SK-N-SH treated with all-trans-retinoic acid at 6 μM for 48 hours (cell line): Measurements from ENCODE around the gene TNFSF11.

Experiments used
- ATAC-seq: fragments of 200-7000 bp; cut with Tn5 transposase; 3 replicates; pipeline ENCODE4 v1.9.1; 2020; ENCODE audit warnings: mild to moderate bottlenecking, moderate library complexity
- ARNTL ChIP-seq: fragments of 450-650 bp; formaldehyde crosslinking; IDR thresholded peaks from 2 replicates; pipeline ENCODE4 v1.5.0; 2020; ENCODE audit warnings: low read depth, mild to moderate bottlenecking, moderate library complexity, borderline replicate concordance
- BACH2 ChIP-seq: fragments of 250-450 bp; sonication (Bioruptor Pico); IDR thresholded peaks from 2 replicates; pipeline ENCODE4 v1.9.0; 2021; ENCODE audit warnings: mild to moderate bottlenecking, borderline replicate concordance
- CREB5 ChIP-seq: fragments of 250-450 bp; sonication (Bioruptor Pico); IDR thresholded peaks from 2 replicates; pipeline ENCODE4 v1.5.1; 2020; ENCODE audit warnings: low read depth, mild to moderate bottlenecking, moderate library complexity
- CSDC2 ChIP-seq: fragments of 250-450 bp; sonication (Bioruptor Pico); IDR thresholded peaks from 2 replicates; pipeline ENCODE4 v1.5.0; 2020; ENCODE audit warnings: mild to moderate bottlenecking, moderate library complexity
- ESRRG ChIP-seq: fragments of 250-450 bp; sonication (Bioruptor Pico); IDR thresholded peaks from 2 replicates; pipeline ENCODE4 v1.6.1; 2021; ENCODE audit warnings: mild to moderate bottlenecking
- GLIS3 ChIP-seq: fragments of 250-450 bp; sonication (Bioruptor Pico); IDR thresholded peaks from 2 replicates; pipeline ENCODE4 v1.5.0; 2020; ENCODE audit warnings: mild to moderate bottlenecking, moderate library complexity
- ISL1 ChIP-seq: fragments of 250-450 bp; sonication (Bioruptor Pico); IDR thresholded peaks from 2 replicates; pipeline ENCODE4 v2.1.2; 2022; ENCODE audit warnings: mild to moderate bottlenecking, moderate library complexity
- OSR1 ChIP-seq: fragments of 250-450 bp; sonication (Bioruptor Pico); IDR thresholded peaks from 2 replicates; pipeline ENCODE4 v1.8.0; 2022; ENCODE audit warnings: moderate library complexity, mild to moderate bottlenecking, inconsistent platforms
- POU6F1 ChIP-seq: fragments of 250-450 bp; sonication (Bioruptor Pico); IDR thresholded peaks from 2 replicates; pipeline ENCODE4 v1.8.0; 2021; ENCODE audit warnings: low read depth, mild to moderate bottlenecking, moderate library complexity, borderline replicate concordance
- PPARA ChIP-seq: fragments of 250-450 bp; sonication (Bioruptor Pico); IDR thresholded peaks from 2 replicates; pipeline ENCODE4 v1.5.0; 2020; ENCODE audit warnings: mild to moderate bottlenecking, borderline replicate concordance
- RARB ChIP-seq: fragments of 250-450 bp; sonication (Bioruptor Pico); IDR thresholded peaks from 2 replicates; pipeline ENCODE4 v1.8.0; 2021; ENCODE audit warnings: mild to moderate bottlenecking, moderate library complexity
- SNAI2 ChIP-seq: fragments of 250-450 bp; sonication (Bioruptor Pico); IDR thresholded peaks from 2 replicates; pipeline ENCODE4 v1.5.0; 2020; ENCODE audit warnings: mild to moderate bottlenecking, moderate library complexity
- TCF4 ChIP-seq: fragments of 250-450 bp; sonication (Bioruptor Pico); IDR thresholded peaks from 2 replicates; pipeline ENCODE4 v1.8.0; 2021; ENCODE audit warnings: mild to moderate bottlenecking, moderate library complexity, borderline replicate concordance
- TOX ChIP-seq: fragments of 250-450 bp; sonication (Bioruptor Pico); IDR thresholded peaks from 2 replicates; pipeline ENCODE4 v1.8.0; 2021; ENCODE audit warnings: mild to moderate bottlenecking, moderate library complexity, borderline replicate concordance
- ZC3H10 ChIP-seq: fragments of 250-450 bp; sonication (Bioruptor Pico); IDR thresholded peaks from 2 replicates; pipeline ENCODE4 v1.5.1; 2021; ENCODE audit warnings: mild to moderate bottlenecking, moderate library complexity
- ZFP3 ChIP-seq: fragments of 250-450 bp; sonication (Bioruptor Pico); IDR thresholded peaks from 2 replicates; pipeline ENCODE4 v1.5.0; 2020; ENCODE audit warnings: mild to moderate bottlenecking, moderate library complexity
- ZFP30 ChIP-seq: fragments of 450-650 bp; formaldehyde crosslinking; IDR thresholded peaks from 2 replicates; pipeline ENCODE4 v1.5.0; 2022; ENCODE audit warnings: mild to moderate bottlenecking, moderate library complexity
- ZNF565 ChIP-seq: fragments of 450-650 bp; formaldehyde crosslinking; conservative IDR thresholded peaks from 2 replicates; pipeline ENCODE4 v1.5.0; 2020; ENCODE audit warnings: low read depth, mild to moderate bottlenecking, moderate library complexity
- ZNF70 ChIP-seq: fragments of 450-650 bp; formaldehyde crosslinking; IDR thresholded peaks from 2 replicates; pipeline ENCODE4 v1.5.0; 2020; ENCODE audit warnings: mild to moderate bottlenecking, moderate library complexity
- ZNF8 ChIP-seq: fragments of 450-650 bp; formaldehyde crosslinking; IDR thresholded peaks from 2 replicates; pipeline ENCODE4 v1.5.0; 2020; ENCODE audit warnings: mild to moderate bottlenecking, moderate library complexity
- TF ChIP-seq, protein P1 (sequence below): fragments of 250-450 bp; sonication (Bioruptor Pico); IDR thresholded peaks from 2 replicates; pipeline ENCODE4 v1.8.0; 2020; ENCODE audit warnings: mild to moderate bottlenecking, moderate library complexity, borderline replicate concordance
- TF ChIP-seq, protein P2 (sequence below): fragments of 250-450 bp; sonication (Bioruptor Pico); IDR thresholded peaks from 2 replicates; pipeline ENCODE4 v1.5.0; 2020; ENCODE audit warnings: mild to moderate bottlenecking, moderate library complexity

The TNFSF11 gene

DNA sequence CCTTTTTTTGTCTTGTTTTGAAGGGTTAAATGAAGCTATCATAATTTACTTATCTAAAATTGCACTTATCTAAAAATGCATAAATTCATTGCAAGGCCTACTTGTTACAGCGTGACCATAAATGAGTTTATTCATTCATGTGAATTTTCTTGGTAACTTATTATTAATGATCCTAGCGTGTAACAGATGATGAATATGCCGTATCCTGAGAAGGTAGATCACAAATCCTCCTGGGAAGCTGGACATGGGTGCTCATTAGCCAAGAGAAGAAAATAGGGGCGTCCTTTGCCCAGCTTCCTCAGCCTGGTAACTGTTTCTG, 21.3 kb downstream of the TNFSF11 start (continued):
- no peak for TF ChIP-seq POU6F1 (CRISPR knock-in tag)
- TF ChIP-seq, protein P1, sequence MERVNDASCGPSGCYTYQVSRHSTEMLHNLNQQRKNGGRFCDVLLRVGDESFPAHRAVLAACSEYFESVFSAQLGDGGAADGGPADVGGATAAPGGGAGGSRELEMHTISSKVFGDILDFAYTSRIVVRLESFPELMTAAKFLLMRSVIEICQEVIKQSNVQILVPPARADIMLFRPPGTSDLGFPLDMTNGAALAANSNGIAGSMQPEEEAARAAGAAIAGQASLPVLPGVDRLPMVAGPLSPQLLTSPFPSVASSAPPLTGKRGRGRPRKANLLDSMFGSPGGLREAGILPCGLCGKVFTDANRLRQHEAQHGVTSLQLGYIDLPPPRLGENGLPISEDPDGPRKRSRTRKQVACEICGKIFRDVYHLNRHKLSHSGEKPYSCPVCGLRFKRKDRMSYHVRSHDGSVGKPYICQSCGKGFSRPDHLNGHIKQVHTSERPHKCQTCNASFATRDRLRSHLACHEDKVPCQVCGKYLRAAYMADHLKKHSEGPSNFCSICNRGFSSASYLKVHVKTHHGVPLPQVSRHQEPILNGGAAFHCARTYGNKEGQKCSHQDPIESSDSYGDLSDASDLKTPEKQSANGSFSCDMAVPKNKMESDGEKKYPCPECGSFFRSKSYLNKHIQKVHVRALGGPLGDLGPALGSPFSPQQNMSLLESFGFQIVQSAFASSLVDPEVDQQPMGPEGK = no peak
- TF ChIP-seq OSR1 (CRISPR knock-in tag) = no peak
- TF ChIP-seq BACH2 = no peak
- TF ChIP-seq CSDC2 (CRISPR knock-in tag) = no peak

GRCh38 chr13:42597505-42597904, 23.6 kb downstream of the TNFSF11 start:
- ATAC-seq = no peak
- TF ChIP-seq, protein P2, sequence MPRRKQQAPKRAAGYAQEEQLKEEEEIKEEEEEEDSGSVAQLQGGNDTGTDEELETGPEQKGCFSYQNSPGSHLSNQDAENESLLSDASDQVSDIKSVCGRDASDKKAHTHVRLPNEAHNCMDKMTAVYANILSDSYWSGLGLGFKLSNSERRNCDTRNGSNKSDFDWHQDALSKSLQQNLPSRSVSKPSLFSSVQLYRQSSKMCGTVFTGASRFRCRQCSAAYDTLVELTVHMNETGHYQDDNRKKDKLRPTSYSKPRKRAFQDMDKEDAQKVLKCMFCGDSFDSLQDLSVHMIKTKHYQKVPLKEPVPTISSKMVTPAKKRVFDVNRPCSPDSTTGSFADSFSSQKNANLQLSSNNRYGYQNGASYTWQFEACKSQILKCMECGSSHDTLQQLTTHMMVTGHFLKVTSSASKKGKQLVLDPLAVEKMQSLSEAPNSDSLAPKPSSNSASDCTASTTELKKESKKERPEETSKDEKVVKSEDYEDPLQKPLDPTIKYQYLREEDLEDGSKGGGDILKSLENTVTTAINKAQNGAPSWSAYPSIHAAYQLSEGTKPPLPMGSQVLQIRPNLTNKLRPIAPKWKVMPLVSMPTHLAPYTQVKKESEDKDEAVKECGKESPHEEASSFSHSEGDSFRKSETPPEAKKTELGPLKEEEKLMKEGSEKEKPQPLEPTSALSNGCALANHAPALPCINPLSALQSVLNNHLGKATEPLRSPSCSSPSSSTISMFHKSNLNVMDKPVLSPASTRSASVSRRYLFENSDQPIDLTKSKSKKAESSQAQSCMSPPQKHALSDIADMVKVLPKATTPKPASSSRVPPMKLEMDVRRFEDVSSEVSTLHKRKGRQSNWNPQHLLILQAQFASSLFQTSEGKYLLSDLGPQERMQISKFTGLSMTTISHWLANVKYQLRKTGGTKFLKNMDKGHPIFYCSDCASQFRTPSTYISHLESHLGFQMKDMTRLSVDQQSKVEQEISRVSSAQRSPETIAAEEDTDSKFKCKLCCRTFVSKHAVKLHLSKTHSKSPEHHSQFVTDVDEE (CRISPR knock-in tag) = no peak
- no peak for TF ChIP-seq PPARA (CRISPR knock-in tag)
- TF ChIP-seq ZC3H10 = no peak
- TF ChIP-seq CSDC2 (CRISPR knock-in tag) = no peak
- TF ChIP-seq ZNF565 (CRISPR knock-in tag) = no peak
- no peak for TF ChIP-seq BACH2
- no peak for TF ChIP-seq ISL1 (CRISPR knock-in tag)
- no peak for TF ChIP-seq CREB5
- TF ChIP-seq POU6F1 (CRISPR knock-in tag) = no peak
- TF ChIP-seq ESRRG = no peak
- TF ChIP-seq ZFP30 (CRISPR knock-in tag) = no peak
- TF ChIP-seq SNAI2 (CRISPR knock-in tag) = no peak
- TF ChIP-seq ZFP3 (CRISPR knock-in tag) = no peak
- TF ChIP-seq ZNF8 (CRISPR knock-in tag) = no peak
- TF ChIP-seq TOX (CRISPR knock-in tag) = no peak
- no peak for TF ChIP-seq ARNTL (CRISPR knock-in tag)
- TF ChIP-seq ZNF70 (CRISPR knock-in tag) = no peak

DNA sequence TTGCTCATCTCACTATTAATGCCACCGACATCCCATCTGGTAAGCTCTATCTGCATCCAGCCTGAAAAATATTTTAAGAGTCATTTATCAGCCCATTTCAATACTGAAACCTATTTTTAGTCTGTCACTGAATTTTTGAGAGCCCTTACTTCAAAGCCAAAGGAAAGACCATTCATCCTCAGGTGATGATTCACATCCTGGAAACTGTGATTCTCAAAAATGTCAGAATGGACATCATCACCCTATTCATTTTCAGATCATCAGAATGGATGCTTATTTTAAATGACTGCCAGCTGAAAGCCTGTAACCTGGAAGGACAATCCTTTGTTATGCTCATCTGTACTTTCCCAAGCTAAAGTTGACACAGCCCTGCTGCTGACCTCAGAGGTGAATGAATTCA, 27.0 kb downstream of the TNFSF11 start:
- ATAC-seq = no peak
- no peak for TF ChIP-seq ESRRG
- no peak for TF ChIP-seq RARB (CRISPR knock-in tag)
- TF ChIP-seq CREB5 = no peak
- no peak for TF ChIP-seq ZNF70 (CRISPR knock-in tag)
- no peak for TF ChIP-seq SNAI2 (CRISPR knock-in tag)
- no peak for TF ChIP-seq GLIS3 (CRISPR knock-in tag)
- TF ChIP-seq TCF4 (CRISPR knock-in tag) = no peak
- TF ChIP-seq BACH2 = no peak
